Suprapubic skin (tissue), 3 donors: ENCODE results near the gene DISC1.

ENCODE experiments used
- CTCF ChIP-seq, 2 donors: fragments of 200-600 bp in 1 of 2; fragments of 450-650 bp in 1 of 2; sonication (generic) in 1 of 2; IDR thresholded peaks; one replicate each; pipeline ENCODE4 v1.5.1; 2016 to 2019; ENCODE audit warnings: antibody characterized with exemption in 2 of 2, mild to moderate bottlenecking in 1 of 2, moderate library complexity in 1 of 2
- EP300 ChIP-seq: sonication (generic); formaldehyde crosslinking; IDR thresholded peaks from one replicate; pipeline ENCODE4 v1.6.1; 2017; ENCODE audit warnings: antibody characterized with exemption

GRCh38 chr1:231668826-231669225 lies 42.2 kb downstream of the DISC1 start:
- TF ChIP-seq CTCF (IDR thresholded peaks at IDR 0.05): no peak
- no peak for TF ChIP-seq EP300
